Measurements from ENCODE around the gene HCFC2. TPM values are rescaled to one million over a fixed set of nuclear protein-coding genes. Genes with fewer than 3 reads are reported as not detected.

HCFC2 gene
- total RNA-seq, 4 donors from 2014 or later: 11.0 to 18.9 (median 14.1) TPM

DNA sequence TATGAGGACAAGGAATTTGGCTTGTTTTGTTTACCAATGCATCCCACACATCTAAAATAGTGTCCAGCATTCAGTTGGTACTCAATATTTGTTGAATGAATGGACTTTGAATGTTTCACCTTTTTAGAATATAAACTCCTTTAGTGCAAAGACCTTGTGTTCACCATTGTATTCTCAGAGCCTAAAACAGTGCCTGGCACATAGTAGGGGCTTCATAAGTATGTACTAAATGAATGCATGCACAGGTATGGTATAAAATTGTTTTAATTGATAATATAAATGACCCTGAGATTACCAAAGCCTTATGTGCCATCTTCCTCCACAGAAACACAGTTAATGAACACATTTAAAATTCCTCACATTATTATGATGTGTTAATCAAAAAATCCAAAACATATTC lies 78.7 kb downstream of the HCFC2 start:
- TF ChIP-seq POLR2A (IDR thresholded peaks at IDR 0.05): no peak
- TF ChIP-seq, protein P1, sequence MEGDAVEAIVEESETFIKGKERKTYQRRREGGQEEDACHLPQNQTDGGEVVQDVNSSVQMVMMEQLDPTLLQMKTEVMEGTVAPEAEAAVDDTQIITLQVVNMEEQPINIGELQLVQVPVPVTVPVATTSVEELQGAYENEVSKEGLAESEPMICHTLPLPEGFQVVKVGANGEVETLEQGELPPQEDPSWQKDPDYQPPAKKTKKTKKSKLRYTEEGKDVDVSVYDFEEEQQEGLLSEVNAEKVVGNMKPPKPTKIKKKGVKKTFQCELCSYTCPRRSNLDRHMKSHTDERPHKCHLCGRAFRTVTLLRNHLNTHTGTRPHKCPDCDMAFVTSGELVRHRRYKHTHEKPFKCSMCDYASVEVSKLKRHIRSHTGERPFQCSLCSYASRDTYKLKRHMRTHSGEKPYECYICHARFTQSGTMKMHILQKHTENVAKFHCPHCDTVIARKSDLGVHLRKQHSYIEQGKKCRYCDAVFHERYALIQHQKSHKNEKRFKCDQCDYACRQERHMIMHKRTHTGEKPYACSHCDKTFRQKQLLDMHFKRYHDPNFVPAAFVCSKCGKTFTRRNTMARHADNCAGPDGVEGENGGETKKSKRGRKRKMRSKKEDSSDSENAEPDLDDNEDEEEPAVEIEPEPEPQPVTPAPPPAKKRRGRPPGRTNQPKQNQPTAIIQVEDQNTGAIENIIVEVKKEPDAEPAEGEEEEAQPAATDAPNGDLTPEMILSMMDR (IDR thresholded peaks at IDR 0.05): no peak
- no peak overlapping the region for H3K4me3 ChIP-seq (ENCODE audit: low read depth, poor library complexity, severe bottlenecking)
- intact Hi-C loops (cut with DNase I; ENCODE audit: low total_unique reads): no loop called here
- no peak for DNase-seq (ENCODE audit: low spot score in 2 of 2)

GRCh38 chr12:104143918-104144317 lies 79.6 kb downstream of the HCFC2 start:
- intact Hi-C loops (cut with DNase I; ENCODE audit: low total_unique reads): no loop called here
- H3K4me3 ChIP-seq (ENCODE audit: low read depth, poor library complexity, severe bottlenecking): no peak overlapping the region
- TF ChIP-seq POLR2A (IDR thresholded peaks at IDR 0.05): no peak
- TF ChIP-seq, protein P1 (IDR thresholded peaks at IDR 0.05): no peak
- DNase-seq (ENCODE audit: low spot score in 2 of 2): no peak
- 91 to 94% methylated on average over 1 of the region's 1 CpG for WGBS, 2 donors

GRCh38 chr12:104147346-104147745 lies 83.0 kb downstream of the HCFC2 start:
- TF ChIP-seq POLR2A (IDR thresholded peaks at IDR 0.05): no peak
- TF ChIP-seq, protein P1 (IDR thresholded peaks at IDR 0.05): no peak
- no peak overlapping the region for H3K4me3 ChIP-seq (ENCODE audit: low read depth, poor library complexity, severe bottlenecking)
- 81 to 85% methylated on average over 11 of the region's 11 CpGs for WGBS, 2 donors
- DNase-seq (ENCODE audit: low spot score in 2 of 2): no peak
- intact Hi-C loops (cut with DNase I; ENCODE audit: low total_unique reads): no loop called here

DNA sequence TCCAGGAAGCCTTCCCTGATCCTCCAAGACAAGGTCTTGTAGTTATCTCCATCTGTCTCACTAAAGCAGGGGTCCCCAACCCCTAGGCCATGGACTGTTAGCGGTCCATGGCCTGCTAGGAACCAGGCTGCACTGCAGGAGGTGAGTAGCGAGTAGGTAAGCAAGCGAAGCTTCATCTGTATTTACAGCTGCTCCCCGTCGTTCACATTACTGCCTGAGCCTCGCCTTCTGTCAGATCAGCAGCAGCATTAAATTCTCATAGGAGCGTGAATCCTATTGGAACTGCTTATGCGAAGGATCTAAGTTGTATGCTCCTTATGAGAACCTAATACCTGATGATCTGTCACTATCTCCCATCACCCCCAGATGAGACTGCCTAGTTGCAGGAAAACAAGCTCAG lies 86.1 kb downstream of the HCFC2 start:
- TF ChIP-seq, protein P1 (IDR thresholded peaks at IDR 0.05): no peak
- no peak for TF ChIP-seq POLR2A (IDR thresholded peaks at IDR 0.05)
- WGBS, 2 donors: 84 to 92% methylated on average over 8 of the region's 8 CpGs
- H3K4me3 ChIP-seq (ENCODE audit: low read depth, poor library complexity, severe bottlenecking): no peak overlapping the region
- intact Hi-C loops (cut with DNase I; ENCODE audit: low total_unique reads): no loop called here
- no peak for DNase-seq (ENCODE audit: low spot score in 2 of 2)

GRCh38 chr12:104152685-104153241 lies 88.4 kb downstream of the HCFC2 start:
- intact Hi-C loops (cut with DNase I; ENCODE audit: low total_unique reads): no loop called here
- no peak for TF ChIP-seq POLR2A (IDR thresholded peaks at IDR 0.05)
- TF ChIP-seq, protein P1 (IDR thresholded peaks at IDR 0.05): no peak
- no peak overlapping the region for H3K4me3 ChIP-seq (ENCODE audit: low read depth, poor library complexity, severe bottlenecking)
- DNase-seq (ENCODE audit: low spot score in 2 of 2): no peak

- DNase-seq (ENCODE audit: low spot score in 2 of 2): no peak
- intact Hi-C loops (cut with DNase I; ENCODE audit: low total_unique reads): no loop called here
- 72 to 77% methylated on average over 4 of the region's 4 CpGs for WGBS, 2 donors
Measured at GRCh38 chr12:104154286-104154685, 90.0 kb downstream of the HCFC2 start.

More at GRCh38 chr12:104154286-104154685, 90.0 kb downstream of the HCFC2 start:
- H3K4me3 ChIP-seq (ENCODE audit: low read depth, poor library complexity, severe bottlenecking): no peak overlapping the region
- TF ChIP-seq, protein P1 (IDR thresholded peaks at IDR 0.05): no peak
- TF ChIP-seq POLR2A (IDR thresholded peaks at IDR 0.05): no peak
